HG03060 (cell line): ENCODE results near the gene WWOX.
A peak's percentile ranks its signal among the peaks of the same experiment; 100 is the strongest.

Experiments
- ATAC-seq: cut with Tn5 transposase; IDR thresholded peaks from one replicate; pipeline ENCODE4 v1.9.1; 2021; ENCODE audit warnings: low read depth, moderate number of reproducible peaks; ENCODE audit not compliant: unreplicated experiment

The WWOX gene

DNA sequence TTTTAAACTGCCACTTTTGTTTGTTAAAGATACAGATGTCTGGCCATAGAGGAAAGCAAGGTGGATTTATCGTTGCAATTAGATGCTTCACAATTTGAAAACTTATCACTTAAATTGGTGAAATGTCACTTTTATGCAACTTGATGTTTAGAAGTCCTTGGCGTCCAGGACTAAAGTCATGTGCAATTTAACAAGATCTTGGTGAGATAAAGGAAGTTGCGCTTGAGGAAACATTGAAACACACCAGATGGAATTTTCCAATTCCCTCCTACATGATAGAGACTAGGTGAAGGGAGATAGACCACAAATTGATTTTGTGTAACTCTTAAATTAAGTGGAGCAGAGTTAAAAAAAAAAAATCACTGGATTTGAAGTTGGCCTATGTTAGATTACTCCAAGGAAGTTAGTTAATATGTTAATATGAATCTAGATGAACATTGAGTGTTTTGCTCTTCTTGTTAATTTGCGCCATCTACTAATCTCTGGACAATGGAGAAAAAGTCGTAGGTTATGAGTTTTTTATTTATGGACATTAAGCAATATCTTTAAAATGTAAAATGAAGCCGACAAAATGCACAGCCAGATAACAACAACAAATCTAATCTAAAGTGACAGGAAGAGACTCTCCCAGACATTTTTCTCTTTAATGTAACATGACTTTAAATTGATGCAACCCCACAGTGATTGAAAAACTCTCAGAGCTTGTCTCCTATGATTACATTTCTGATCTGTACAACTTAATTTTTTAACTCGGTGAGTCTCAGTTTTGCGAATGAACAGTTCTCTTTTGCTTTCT, 119.6 kb downstream of the WWOX start:
- ATAC-seq = no peak

DNA sequence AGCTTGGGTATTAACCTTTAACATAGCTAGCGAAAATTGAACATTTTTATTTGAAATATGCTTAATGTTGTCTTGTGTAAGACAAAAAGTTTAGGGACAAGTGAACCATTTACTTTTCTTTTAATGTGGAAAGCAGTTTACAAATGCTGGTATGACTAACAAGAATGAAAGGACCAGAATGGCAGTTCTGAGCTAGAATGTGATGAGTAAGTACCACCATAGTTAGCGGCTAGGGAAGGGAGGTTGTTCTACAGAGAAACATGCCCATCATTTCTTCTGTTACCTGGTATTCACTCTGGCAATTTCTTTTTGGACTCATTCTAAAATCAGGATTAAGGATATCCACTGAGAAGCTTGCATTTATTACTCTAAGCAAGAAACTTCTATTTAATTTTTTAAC, 121.1 kb downstream of the WWOX start:
- ATAC-seq = no peak

DNA sequence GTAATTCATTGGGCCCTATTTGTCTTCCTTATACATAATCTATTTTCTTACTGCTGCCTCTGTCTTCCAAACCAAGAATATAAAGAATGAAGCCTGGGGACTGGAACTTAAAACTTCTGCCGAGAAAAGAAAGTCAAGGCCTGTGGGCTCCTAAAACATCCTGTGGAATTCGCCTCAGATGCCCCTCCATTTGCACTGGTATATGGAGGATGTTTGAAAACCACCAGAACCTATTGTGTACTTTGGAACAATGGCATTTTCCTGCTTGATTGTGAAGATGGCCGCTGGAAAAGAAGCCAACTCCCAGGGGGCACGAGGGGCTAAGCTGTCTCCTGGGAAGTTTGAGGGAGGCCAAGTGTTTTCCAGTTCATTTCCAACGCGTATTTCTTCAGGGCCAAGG, 122.4 kb downstream of the WWOX start:
- no peak for ATAC-seq

DNA sequence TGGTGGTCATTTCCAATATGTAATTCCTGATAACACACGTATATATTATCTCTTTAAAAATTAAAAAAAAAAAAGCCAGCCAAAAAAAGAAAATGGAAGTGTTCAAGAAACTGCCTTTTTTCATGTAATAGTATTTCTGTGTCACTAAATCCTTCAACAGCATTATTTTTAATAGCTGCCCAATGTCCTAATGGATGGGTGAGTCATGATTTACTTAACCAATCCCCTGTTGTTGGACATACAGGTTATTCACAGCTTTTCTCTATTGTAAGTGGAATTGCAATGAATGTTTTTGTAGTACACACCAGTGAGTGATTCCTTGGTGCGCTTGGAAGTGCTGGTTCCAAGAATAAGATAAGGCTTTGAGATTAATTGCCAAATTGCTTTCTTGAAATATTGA, 124.9 kb downstream of the WWOX start:
- no peak for ATAC-seq

- ATAC-seq = no peak
Measured at GRCh38 chr16:78225919-78226318, 126.5 kb downstream of the WWOX start.

- no peak for ATAC-seq
Measured at GRCh38 chr16:78227855-78228254, 128.4 kb downstream of the WWOX start.

DNA sequence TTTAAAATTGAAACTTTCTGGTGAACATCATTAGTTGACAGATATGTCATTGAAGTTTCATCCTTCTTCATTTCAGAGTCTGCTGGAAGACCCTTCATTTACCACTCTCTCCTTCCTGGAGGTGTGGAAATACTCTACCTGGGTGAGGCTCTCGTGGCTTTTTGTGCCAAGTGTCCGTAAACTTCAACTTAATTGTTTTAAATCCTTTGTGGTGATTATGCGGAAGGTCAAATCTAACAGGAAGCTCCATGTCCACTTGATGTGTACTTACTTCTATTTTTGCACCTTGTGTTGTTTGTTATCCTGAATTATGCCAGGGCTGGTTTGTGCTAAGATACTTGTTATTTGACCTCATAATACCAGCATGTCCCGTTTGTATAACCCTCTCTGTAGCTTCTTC, 129.2 kb downstream of the WWOX start:
- ATAC-seq = no peak

GRCh38 chr16:78230832-78231231, 131.4 kb downstream of the WWOX start:
- no peak for ATAC-seq

DNA sequence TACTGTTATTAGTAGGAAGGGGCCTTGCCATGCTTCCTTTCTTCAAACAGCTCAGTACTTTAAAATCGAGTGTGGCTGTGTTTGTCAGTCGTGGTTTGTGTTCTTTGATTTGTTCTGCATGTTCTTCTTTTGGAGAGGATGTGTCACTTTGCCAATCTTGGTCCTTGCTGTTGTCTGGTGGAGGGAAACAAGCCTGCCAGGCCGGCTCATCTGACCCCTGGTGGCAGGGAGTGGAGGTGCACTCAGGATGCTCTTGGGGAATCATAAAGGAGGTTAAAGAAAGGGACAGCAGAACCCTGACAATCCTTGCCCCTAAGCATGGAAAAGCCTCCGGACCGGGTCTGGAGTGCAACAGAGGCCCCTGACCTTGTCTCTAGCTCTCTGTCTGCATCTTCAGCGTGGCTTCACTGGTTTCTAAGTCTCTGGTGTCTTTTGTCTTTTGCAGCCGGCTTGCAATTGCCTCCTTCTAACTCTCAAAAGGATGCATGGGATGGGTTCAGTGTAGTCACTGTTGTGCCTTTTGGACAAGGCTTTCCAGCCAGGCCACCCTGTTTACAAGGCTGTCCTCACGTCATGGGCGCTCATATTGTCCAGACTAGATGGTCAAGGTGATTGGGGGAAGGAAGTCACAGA, 135.8 kb downstream of the WWOX start:
- ATAC-seq = peak; percentile 93

GRCh38 chr16:78235876-78236275, 136.4 kb downstream of the WWOX start:
- ATAC-seq = no peak

DNA sequence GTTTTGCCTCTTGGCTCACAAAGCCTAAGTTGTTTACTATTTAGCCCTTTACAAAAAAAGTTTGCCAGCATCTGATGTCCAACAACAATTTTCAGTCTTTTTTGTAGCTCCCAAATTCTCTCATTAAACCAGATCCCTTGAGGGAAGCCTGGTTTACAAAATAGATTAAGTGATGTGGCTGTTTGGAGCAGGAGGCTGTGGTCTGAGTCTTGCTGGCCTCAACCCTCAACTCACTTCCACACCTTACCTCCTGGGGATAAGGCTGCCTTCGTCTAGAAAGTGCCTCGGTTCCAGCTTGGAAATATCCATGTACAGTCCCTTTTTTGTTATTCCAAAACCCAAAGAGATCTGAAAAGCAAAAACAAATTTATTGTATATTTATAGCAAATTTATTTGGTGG, 138.4 kb downstream of the WWOX start:
- ATAC-seq = no peak

DNA sequence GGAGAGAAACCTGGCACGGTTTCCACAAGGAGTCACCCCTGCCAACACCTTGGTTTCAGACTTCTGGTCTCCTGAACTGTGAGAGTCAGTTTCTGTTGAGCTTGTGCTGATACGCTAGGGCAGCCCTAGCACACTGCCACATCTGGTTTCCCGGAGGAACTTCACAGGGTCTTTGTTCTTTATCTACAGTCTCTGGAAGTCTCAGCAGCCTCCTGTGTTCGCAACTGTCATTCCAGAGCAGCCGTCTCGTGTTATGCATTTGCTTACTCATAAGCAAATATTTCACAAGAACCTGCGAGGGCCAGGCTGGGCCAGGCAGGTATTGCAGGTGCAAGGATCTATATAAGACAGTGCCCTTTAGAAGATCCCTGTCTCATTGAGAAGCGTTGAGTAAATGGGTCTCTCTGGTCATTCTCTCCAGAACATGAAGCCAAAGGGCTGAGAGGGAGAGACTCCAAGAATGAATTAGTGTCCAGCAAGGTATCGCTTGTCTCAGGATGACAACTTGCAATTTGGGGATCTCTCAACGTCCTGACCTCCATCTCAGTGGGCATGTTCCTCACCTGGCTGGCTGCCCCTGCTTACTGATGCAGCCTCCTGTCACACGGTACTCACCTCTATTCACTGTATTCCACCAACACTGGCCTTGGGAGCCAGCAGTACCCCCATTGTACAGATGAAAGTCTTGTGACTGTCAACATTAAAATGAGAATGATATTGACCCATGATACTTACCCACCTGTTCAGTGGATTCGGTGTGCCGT, 141.2 kb downstream of the WWOX start:
- ATAC-seq = no peak

DNA sequence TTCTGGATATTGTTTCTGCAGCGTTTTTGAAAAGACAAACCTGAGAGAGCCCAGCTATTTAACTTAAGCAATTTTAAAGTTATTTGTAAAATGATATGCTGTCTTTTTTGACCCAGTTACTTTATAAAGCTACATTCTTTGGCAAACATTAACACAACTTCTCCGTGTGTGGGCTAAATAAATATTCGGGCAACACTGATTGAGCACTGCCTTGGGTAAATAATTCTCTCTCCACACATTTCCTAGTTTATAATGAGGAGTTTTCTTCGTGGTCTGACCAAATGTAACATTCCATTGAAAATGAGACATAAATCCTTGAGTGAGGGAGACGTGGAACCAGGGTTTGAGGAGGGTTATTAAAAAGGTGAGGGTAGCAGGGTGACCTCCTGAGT, 142.8 kb downstream of the WWOX start:
- no peak for ATAC-seq

DNA sequence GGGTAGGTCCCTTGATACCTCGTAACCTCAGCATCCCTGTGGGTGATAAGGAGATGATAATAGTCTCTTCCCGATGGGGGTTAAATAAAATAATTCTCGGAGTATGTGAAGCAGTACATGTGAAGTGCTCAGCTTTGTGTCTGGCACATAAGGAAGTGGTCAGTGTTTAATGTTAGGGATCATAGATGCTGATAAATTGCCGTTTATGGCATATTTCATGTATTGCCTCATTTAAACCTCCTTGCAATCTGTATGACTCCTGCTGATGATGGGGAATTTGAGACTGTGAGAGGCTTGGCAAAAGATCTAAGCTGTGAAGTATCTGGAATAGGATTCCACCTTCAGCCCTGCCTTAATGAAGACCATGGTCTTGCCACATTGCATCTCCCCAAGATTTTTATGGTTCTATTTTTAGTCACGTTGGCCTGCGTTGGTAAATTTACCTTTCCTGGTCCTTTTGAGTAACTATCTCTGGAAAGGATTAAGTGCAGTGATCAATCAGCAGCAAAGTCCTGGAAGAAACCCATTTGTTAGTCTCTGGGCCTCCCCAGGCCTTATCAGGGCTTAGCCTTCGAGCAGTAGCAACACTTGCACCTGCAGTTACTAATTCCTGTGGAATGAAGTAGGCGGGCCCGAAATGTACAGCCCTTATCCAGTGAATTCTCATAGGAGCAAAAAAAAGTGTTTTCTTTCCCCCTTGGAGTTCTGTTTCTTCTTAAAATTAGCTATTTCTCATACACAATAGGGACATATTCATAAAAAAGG, 144.9 kb downstream of the WWOX start:
- ATAC-seq = no peak

DNA sequence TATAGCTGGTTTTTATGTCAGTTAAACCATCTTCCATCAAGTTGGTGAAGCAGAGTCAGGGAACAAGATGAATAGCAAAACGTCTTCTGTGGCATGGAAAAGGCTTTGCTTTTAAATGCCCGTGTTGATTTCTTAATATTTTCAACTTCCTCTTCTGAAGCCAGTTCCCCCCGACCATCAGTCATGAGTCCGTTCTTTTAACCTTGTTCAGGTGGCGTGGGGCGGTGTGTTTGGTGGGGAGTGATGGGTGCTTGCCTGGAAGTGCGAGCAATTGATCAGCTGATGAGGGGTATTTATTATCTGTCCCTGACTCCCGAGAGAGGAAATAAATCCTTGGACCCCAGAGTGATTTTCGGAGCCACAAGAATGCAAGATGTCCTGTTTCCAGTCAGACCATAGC, 147.1 kb downstream of the WWOX start:
- no peak for ATAC-seq

GRCh38 chr16:78249056-78249455, 149.6 kb downstream of the WWOX start:
- ATAC-seq = no peak

DNA sequence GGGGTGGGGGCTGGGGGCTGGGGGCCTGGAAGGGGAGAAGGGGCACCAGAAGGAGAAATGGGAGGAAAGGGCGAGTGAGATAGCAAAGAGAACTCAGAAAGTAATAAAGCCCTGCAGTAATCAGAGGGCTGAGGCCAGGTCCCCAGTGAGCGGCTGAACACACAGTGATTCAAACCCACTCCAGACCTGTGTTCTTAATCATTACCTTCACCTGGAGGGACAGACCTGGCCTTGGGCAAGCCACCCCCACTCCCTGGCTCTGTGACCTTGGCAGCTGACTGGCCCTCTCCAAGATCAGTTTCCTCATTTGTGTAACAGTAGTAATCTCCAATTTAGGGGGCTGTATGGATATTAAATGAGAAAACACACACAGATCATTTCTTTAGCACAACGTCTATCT, 150.4 kb downstream of the WWOX start:
- ATAC-seq = no peak

- no peak for ATAC-seq
Measured at GRCh38 chr16:78251115-78251514, 151.7 kb downstream of the WWOX start.

DNA sequence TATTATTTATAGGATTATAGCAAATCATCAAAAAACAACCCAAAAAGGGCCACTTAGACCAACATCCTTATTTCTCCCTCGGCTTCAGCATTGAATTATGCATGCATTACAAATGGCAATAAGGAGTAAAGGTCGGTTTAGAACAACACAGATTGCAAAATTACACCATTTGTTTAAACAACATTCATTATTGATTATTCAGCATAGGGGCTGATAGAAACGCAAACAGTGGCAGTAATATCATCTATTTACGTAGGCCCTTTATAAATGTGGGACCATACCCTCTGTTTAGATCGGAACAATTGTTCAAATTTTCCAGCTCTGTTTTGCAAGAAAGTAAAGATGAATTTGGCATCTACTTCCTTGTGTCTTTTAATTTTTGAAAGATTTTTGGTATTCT, 153.3 kb downstream of the WWOX start:
- no peak for ATAC-seq

- ATAC-seq = no peak
Measured at GRCh38 chr16:78254841-78255240, 155.4 kb downstream of the WWOX start.
